IPS-15b (cell line): ENCODE measurements around the gene NME7.
"Not testable (repeated sequence)": the region's sequence is repeated elsewhere in the genome, so short reads cannot be mapped to it uniquely, and the experiment has no call there.

Source experiments
- H3K27me3 ChIP-seq: one replicate; pipeline ENCODE4 v1.6.1; 2013; ENCODE audit warnings: low read length; ENCODE audit not compliant: control insufficient read depth, insufficient read depth
- H3K36me3 ChIP-seq: one replicate; pipeline ENCODE4 v1.6.1; 2013; ENCODE audit warnings: low read length; ENCODE audit not compliant: control insufficient read depth, insufficient read depth
- H3K4me1 ChIP-seq: one replicate; pipeline ENCODE4 v1.6.1; 2013; ENCODE audit warnings: mild to moderate bottlenecking, low read length; ENCODE audit not compliant: control insufficient read depth, insufficient read depth
- H3K4me3 ChIP-seq: one replicate; pipeline ENCODE4 v1.5.1; 2013; ENCODE audit warnings: low read depth, low read length
- H3K9ac ChIP-seq: one replicate; pipeline ENCODE4 v1.6.1; 2013; ENCODE audit warnings: low read depth, mild to moderate bottlenecking, low read length
- H3K9me3 ChIP-seq: one replicate; pipeline ENCODE4 v1.6.1; 2013; ENCODE audit warnings: mild to moderate bottlenecking, low read length; ENCODE audit not compliant: control insufficient read depth, insufficient read depth

Gene NME7

GRCh38 chr1:169339773-169340172 is 27.8 kb downstream of the NME7 start:
- H3K9me3 ChIP-seq = no peaks in the 10 kb centered on the region
- no peak overlapping the region for H3K9ac ChIP-seq
- H3K27me3 ChIP-seq = no peaks in the 10 kb centered on the region
- no peak overlapping the region for H3K4me3 ChIP-seq
- H3K4me1 ChIP-seq = no peaks in the 10 kb centered on the region
- H3K36me3 ChIP-seq = no peaks in the 10 kb centered on the region

GRCh38 chr1:169338617-169339016 is 29.0 kb downstream of the NME7 start:
- no peaks in the 10 kb centered on the region for H3K4me1 ChIP-seq
- H3K36me3 ChIP-seq = no peaks in the 10 kb centered on the region
- H3K27me3 ChIP-seq = no peaks in the 10 kb centered on the region
- no peak overlapping the region for H3K4me3 ChIP-seq
- no peaks in the 10 kb centered on the region for H3K9me3 ChIP-seq
- H3K9ac ChIP-seq = no peak overlapping the region

GRCh38 chr1:169336947-169337715 is 30.5 kb downstream of the NME7 start:
- H3K36me3 ChIP-seq, H3K4me1 ChIP-seq: not testable (repeated sequence)

GRCh38 chr1:169334727-169335126 is 32.9 kb downstream of the NME7 start:
- H3K27me3 ChIP-seq, H3K9me3 ChIP-seq, H3K4me1 ChIP-seq, H3K4me3 ChIP-seq, H3K36me3 ChIP-seq, H3K9ac ChIP-seq: not testable (repeated sequence)

More at GRCh38 chr1:169336947-169337715, 30.5 kb downstream of the NME7 start:
- not testable (repeated sequence) for H3K27me3 ChIP-seq, H3K9ac ChIP-seq, H3K9me3 ChIP-seq, H3K4me3 ChIP-seq

GRCh38 chr1:169330927-169331326 is 36.7 kb downstream of the NME7 start:
- no peak overlapping the region for H3K4me3 ChIP-seq
- H3K9ac ChIP-seq = no peak overlapping the region
- H3K27me3 ChIP-seq = no peaks in the 10 kb centered on the region
- H3K9me3 ChIP-seq = no peaks in the 10 kb centered on the region
- no peaks in the 10 kb centered on the region for H3K4me1 ChIP-seq
- H3K36me3 ChIP-seq = no peaks in the 10 kb centered on the region

- no peak overlapping the region for H3K9ac ChIP-seq
- no peaks in the 10 kb centered on the region for H3K9me3 ChIP-seq
- peaks cover 2% of the 10 kb centered on the region for H3K4me1 ChIP-seq
- no peaks in the 10 kb centered on the region for H3K36me3 ChIP-seq
- H3K27me3 ChIP-seq = no peaks in the 10 kb centered on the region
- H3K4me3 ChIP-seq = no peak overlapping the region
These were observed 38.2 kb downstream of the NME7 start for GRCh38 chr1:169329383-169329782.

- no peaks in the 10 kb centered on the region for H3K36me3 ChIP-seq
- no peak overlapping the region for H3K4me3 ChIP-seq
- H3K4me1 ChIP-seq = peaks cover 2% of the 10 kb centered on the region
- H3K9me3 ChIP-seq = no peaks in the 10 kb centered on the region
- H3K9ac ChIP-seq = no peak overlapping the region
- no peaks in the 10 kb centered on the region for H3K27me3 ChIP-seq
These were observed 39.7 kb downstream of the NME7 start for GRCh38 chr1:169327875-169328274.

GRCh38 chr1:169326956-169327268 is 40.7 kb downstream of the NME7 start:
- Histone ChIP-seq H3K4me3 (no peak overlapping the region), H3K27me3 (no peaks in the 10 kb centered on the region), H3K36me3 (no peaks in the 10 kb centered on the region), H3K4me1 (peaks cover 2% of the 10 kb centered on the region), H3K9ac (no peak overlapping the region), H3K9me3 (no peaks in the 10 kb centered on the region)

GRCh38 chr1:169326261-169326955 is 41.2 kb downstream of the NME7 start:
- H3K9ac ChIP-seq = no peak overlapping the region
- no peaks in the 10 kb centered on the region for H3K36me3 ChIP-seq
- H3K27me3 ChIP-seq = no peaks in the 10 kb centered on the region

GRCh38 chr1:169325117-169325516 is 42.5 kb downstream of the NME7 start:
- no peaks in the 10 kb centered on the region for H3K27me3 ChIP-seq
- H3K9me3 ChIP-seq = no peaks in the 10 kb centered on the region
- no peaks in the 10 kb centered on the region for H3K36me3 ChIP-seq
- no peak overlapping the region for H3K9ac ChIP-seq
- H3K4me1 ChIP-seq = peaks cover 2% of the 10 kb centered on the region
- no peak overlapping the region for H3K4me3 ChIP-seq

More at GRCh38 chr1:169326261-169326955, 41.2 kb downstream of the NME7 start:
- Histone ChIP-seq H3K4me3 (no peak overlapping the region), H3K4me1 (peaks cover 2% of the 10 kb centered on the region), H3K9me3 (no peaks in the 10 kb centered on the region)

GRCh38 chr1:169322138-169322537 is 45.5 kb downstream of the NME7 start:
- Histone ChIP-seq H3K36me3 (no peaks in the 10 kb centered on the region), H3K9ac (no peak overlapping the region), H3K4me1 (peaks cover 2% of the 10 kb centered on the region), H3K9me3 (no peaks in the 10 kb centered on the region), H3K4me3 (no peak overlapping the region), H3K27me3 (no peaks in the 10 kb centered on the region)

GRCh38 chr1:169321539-169321938 is 46.1 kb downstream of the NME7 start:
- Histone ChIP-seq H3K27me3 (no peaks in the 10 kb centered on the region), H3K4me3 (no peak overlapping the region), H3K9ac (no peak overlapping the region), H3K9me3 (no peaks in the 10 kb centered on the region), H3K4me1 (peaks cover 2% of the 10 kb centered on the region), H3K36me3 (no peaks in the 10 kb centered on the region)
